ENCODE measurements around the gene LCN1.

The LCN1 gene

GRCh38 chr9:135574943-135575342 is 53.7 kb downstream of the LCN1 start:
- DNase-seq: no peak
